Ishikawa (cell line): ENCODE measurements around the gene KCNF1.

Experiments used
- CEBPB ChIP-seq: IDR thresholded peaks from 2 replicates; pipeline ENCODE4 v1.6.1; 2012
- EP300 ChIP-seq: IDR thresholded peaks from 2 replicates; pipeline ENCODE4 v1.6.1; 2012; ENCODE audit warnings: borderline replicate concordance
- MAX ChIP-seq: IDR thresholded peaks from 2 replicates; pipeline ENCODE4 v1.6.1; 2012
- NFIC ChIP-seq: IDR thresholded peaks from 2 replicates; pipeline ENCODE4 v1.6.1; 2012
- USF1 ChIP-seq: IDR thresholded peaks from 2 replicates; pipeline ENCODE4 v1.6.1; 2012
- YY1 ChIP-seq: IDR thresholded peaks from 2 replicates; pipeline ENCODE4 v1.6.1; 2012; ENCODE audit warnings: low read depth

- TF ChIP-seq CEBPB (no peak), NFIC (no peak), USF1 (no peak), EP300 (no peak), YY1 (no peak), MAX (no peak)
Measured at GRCh38 chr2:10892316-10892715, 19.4 kb upstream of the KCNF1 start.
